HEK293 (cell line): Measurements from ENCODE around the gene VEGFA.

Experiments used
- HIC1 ChIP-seq: fragments of 450-650 bp; formaldehyde crosslinking; IDR thresholded peaks from 2 replicates; pipeline ENCODE4 v1.5.1; 2016; ENCODE audit warnings: missing biosample characterization, missing genetic modification characterization
- SETDB1 ChIP-seq: IDR thresholded peaks from one replicate; pipeline ENCODE4 v1.6.1; 2017; ENCODE audit warnings: mild to moderate bottlenecking, low read length, moderate library complexity, mixed read lengths; ENCODE audit not compliant: insufficient read length
- ZNF274 ChIP-seq, 2 experiments: fragments of 200-500 bp in 1 of 2; fragments of 450-650 bp in 1 of 2; sonication (Bioruptor generic) in 1 of 2; formaldehyde crosslinking in 1 of 2; IDR thresholded peaks; 2 replicates each; pipeline versions ENCODE4 v1.5.1 to v1.6.1; 2014 to 2016; ENCODE audit warnings: borderline replicate concordance in 1 of 2, inconsistent platforms in 1 of 2, low read length in 1 of 2, missing biosample characterization in 1 of 2, missing genetic modification characterization in 1 of 2
- ZNF302 ChIP-seq: fragments of 450-650 bp; formaldehyde crosslinking; IDR thresholded peaks from 2 replicates; pipeline ENCODE4 v1.5.1; 2016; ENCODE audit warnings: missing biosample characterization, missing genetic modification characterization, low read depth

GRCh38 chr6:43736844-43737243, 33.2 kb upstream of the VEGFA start:
- TF ChIP-seq ZNF302 (tag by site-specific recombination) (no peak), HIC1 (tag by site-specific recombination) (no peak), SETDB1 (no peak), ZNF274 (IDR thresholded peaks at IDR 0.05; ENCODE audit: low read length) (no peak), ZNF274 (tag by site-specific recombination; IDR thresholded peaks at IDR 0.05; ENCODE audit: borderline replicate concordance) (no peak)
